ENCODE results near the gene PATL2.

Gene PATL2

DNA sequence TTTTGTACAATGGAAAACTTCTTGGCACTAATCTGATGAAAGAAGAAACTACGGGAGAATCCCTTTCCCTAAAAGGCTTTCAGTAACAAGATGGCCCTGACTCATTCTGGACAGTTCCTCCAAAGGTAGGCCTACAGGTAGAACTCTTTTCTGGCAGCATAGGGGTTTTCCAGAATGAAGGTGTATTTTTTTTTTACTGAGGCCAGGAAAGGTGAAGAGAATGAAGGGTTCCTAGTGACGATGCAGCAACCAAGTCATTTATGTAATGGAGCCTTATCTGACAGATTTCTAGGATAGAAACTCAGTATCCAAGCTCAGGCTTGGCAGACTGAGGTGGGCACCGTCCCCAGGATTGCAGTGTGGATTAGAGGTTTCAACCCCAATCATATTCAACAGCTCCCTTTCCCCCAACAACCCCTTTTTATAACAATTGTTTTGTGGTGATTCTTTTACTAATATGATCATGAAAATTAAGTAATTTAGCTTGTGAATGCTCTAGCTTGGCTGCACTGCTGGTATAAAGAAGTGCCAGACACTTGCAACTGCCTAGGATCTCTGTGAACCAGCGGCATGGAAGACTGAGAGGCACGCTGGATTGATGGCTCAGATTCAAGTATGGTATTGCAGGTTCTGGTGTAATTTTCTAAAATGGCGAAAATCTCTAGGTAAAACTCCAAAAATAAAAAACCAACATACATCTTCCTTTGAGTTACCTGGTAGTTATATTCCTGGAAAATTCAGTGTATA lies 16.5 kb upstream of the PATL2 start:
- Histone ChIP-seq H3K4me2 (ENCODE audit: insufficient read depth, low read length) (peak overlapping the region; percentile 73), H3K36me3 (ENCODE audit: insufficient read depth, low read length) (0 out of 2 replicates have a peak, but pooled peaks cover 7% of the 10 kb centered on the region), H3K79me2 (ENCODE audit: insufficient read depth, low read length) (peaks cover 18% of the 10 kb centered on the region), H4K20me1 (ENCODE audit: insufficient read depth, low read length) (no peaks in the 10 kb centered on the region), H3K27me3 (ENCODE audit: insufficient read depth, low read length, poor library complexity) (no peaks in the 10 kb centered on the region), H3K9ac (ENCODE audit: low read depth, low read length) (peak overlapping the region; percentile 84; the same call in 1 of the 2 replicates), H3K4me3 (ENCODE audit: low read depth in 1 of 2, low read length in 2 of 2) (no peak overlapping the region), H2AFZ (ENCODE audit: low read depth, low read length) (no peak overlapping the region), H3K9me3 (ENCODE audit: insufficient read depth, low read length, severe bottlenecking) (no peaks in the 10 kb centered on the region), H3K4me1 (ENCODE audit: insufficient read depth, low read length) (peaks cover 64% of the 10 kb centered on the region), H3K27ac (ENCODE audit: low read length) (peak overlapping the region; percentile 91)
- ATAC-seq (ENCODE audit: insufficient read depth, low read depth) (no peak), DNase-seq (no peak)
- TF ChIP-seq EZH2 (IDR thresholded peaks at IDR 0.05; ENCODE audit: borderline replicate concordance, low read depth, low read length, severe bottlenecking) = no peak
- TF ChIP-seq, protein P1, sequence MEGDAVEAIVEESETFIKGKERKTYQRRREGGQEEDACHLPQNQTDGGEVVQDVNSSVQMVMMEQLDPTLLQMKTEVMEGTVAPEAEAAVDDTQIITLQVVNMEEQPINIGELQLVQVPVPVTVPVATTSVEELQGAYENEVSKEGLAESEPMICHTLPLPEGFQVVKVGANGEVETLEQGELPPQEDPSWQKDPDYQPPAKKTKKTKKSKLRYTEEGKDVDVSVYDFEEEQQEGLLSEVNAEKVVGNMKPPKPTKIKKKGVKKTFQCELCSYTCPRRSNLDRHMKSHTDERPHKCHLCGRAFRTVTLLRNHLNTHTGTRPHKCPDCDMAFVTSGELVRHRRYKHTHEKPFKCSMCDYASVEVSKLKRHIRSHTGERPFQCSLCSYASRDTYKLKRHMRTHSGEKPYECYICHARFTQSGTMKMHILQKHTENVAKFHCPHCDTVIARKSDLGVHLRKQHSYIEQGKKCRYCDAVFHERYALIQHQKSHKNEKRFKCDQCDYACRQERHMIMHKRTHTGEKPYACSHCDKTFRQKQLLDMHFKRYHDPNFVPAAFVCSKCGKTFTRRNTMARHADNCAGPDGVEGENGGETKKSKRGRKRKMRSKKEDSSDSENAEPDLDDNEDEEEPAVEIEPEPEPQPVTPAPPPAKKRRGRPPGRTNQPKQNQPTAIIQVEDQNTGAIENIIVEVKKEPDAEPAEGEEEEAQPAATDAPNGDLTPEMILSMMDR (IDR thresholded peaks at IDR 0.05; ENCODE audit: borderline replicate concordance, extremely low read depth, low read length, poor library complexity, severe bottlenecking) = no peak

DNA sequence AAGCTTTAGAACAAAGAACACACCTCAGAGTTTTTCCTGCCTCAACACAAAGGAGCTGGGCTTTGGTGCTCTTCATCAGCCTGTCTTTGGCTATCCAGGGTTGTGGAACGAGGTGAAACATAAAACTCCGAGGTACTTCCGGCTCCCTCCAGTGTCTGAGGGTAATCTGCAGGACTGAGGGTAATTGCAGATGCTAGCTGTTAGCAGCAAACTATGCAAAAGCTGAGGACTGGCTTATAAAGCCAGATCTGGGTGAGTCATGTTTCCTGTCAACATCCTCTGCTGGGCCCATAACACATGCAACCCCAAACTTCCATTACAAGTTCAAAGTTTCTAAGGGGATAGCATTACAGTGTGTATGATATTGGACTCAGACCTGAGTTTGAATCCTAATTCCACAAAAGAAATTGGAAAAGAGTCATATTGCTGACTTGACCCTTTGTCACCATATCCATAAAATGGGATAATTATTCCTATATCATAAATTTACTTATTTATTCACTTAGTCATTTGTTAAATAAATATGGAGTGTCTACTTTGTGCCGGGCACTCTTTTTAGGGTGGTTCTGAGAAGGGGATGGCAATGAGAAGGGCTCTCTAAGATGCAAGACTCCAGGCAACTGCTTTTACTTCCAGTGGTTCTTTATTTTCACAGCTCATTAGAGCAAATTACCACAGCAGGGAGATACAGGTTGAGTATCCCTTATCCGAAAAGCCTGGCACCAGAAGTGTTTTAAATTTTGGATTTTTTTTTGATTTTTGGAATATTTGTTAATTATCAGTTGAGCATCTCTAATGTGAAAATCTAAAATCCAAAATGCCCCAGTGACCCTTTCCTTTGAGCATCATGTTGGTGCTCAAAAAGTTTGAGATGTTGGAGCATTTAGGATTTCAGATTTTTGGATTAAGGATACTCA lies 15.7 kb upstream of the PATL2 start:
- DNase-seq = peak; percentile 82
- peak; percentile 77 for ATAC-seq (ENCODE audit: insufficient read depth, low read depth)
- peak overlapping the region; percentile 60 for H3K9ac ChIP-seq (ENCODE audit: low read depth, low read length)
- H3K79me2 ChIP-seq (ENCODE audit: insufficient read depth, low read length) = peaks cover 18% of the 10 kb centered on the region
- H3K36me3 ChIP-seq (ENCODE audit: insufficient read depth, low read length) = 0 out of 2 replicates have a peak, but pooled peaks cover 7% of the 10 kb centered on the region
- no peaks in the 10 kb centered on the region for H4K20me1 ChIP-seq (ENCODE audit: insufficient read depth, low read length)
- H3K27me3 ChIP-seq (ENCODE audit: insufficient read depth, low read length, poor library complexity) = no peaks in the 10 kb centered on the region
- peak overlapping the region; percentile 74 for H2AFZ ChIP-seq (ENCODE audit: low read depth, low read length)
- peak overlapping the region; percentile 60 for H3K4me2 ChIP-seq (ENCODE audit: insufficient read depth, low read length)
- H3K4me1 ChIP-seq (ENCODE audit: insufficient read depth, low read length) = peaks cover 64% of the 10 kb centered on the region
- no peaks in the 10 kb centered on the region for H3K9me3 ChIP-seq (ENCODE audit: insufficient read depth, low read length, severe bottlenecking)
- peak overlapping the region in 1 of 2 experiments; percentile 35; a peak in 2 of 4 replicates for H3K4me3 ChIP-seq (ENCODE audit: low read depth in 1 of 2, low read length in 2 of 2)
- H3K27ac ChIP-seq (ENCODE audit: low read length) = peak overlapping the region; percentile 91
- TF ChIP-seq, protein P1 (IDR thresholded peaks at IDR 0.05; ENCODE audit: borderline replicate concordance, extremely low read depth, low read length, poor library complexity, severe bottlenecking) = peak; percentile 54
- TF ChIP-seq EZH2 (IDR thresholded peaks at IDR 0.05; ENCODE audit: borderline replicate concordance, low read depth, low read length, severe bottlenecking) = no peak

DNA sequence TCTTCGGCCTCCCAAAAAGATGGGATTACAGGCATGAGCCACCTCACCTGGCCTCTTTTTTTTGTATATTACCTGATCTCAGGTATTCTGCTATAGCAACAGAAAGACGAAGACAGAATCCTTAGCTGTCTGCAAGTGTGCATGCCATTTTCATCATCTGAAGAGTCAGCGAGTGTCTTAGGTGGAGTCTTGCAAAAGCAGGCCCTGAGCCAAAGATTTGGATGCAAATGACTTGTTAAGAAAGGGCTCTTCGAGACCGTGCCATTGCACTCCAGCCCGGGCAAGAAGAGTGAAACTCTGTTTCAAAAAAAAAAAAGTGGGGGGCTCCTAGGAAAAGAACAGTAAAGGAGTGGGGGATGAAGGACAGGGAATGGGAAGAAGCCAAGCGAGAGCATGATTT lies 15.0 kb upstream of the PATL2 start:
- no peak for ATAC-seq (ENCODE audit: insufficient read depth, low read depth)
- Histone ChIP-seq H3K36me3 (ENCODE audit: insufficient read depth, low read length) (no peaks in the 10 kb centered on the region), H2AFZ (ENCODE audit: low read depth, low read length) (peak overlapping the region; percentile 74), H3K27me3 (ENCODE audit: insufficient read depth, low read length, poor library complexity) (no peaks in the 10 kb centered on the region), H3K79me2 (ENCODE audit: insufficient read depth, low read length) (peaks cover 18% of the 10 kb centered on the region), H3K4me3 (ENCODE audit: low read depth in 1 of 2, low read length in 2 of 2) (peak overlapping the region in 1 of 2 experiments; percentile 35; a peak in 2 of 4 replicates), H3K27ac (ENCODE audit: low read length) (peak overlapping the region; percentile 91), H3K4me2 (ENCODE audit: insufficient read depth, low read length) (peak overlapping the region; percentile 60), H3K9me3 (ENCODE audit: insufficient read depth, low read length, severe bottlenecking) (no peaks in the 10 kb centered on the region), H3K4me1 (ENCODE audit: insufficient read depth, low read length) (peaks cover 64% of the 10 kb centered on the region), H3K9ac (ENCODE audit: low read depth, low read length) (peak overlapping the region; percentile 60), H4K20me1 (ENCODE audit: insufficient read depth, low read length) (no peaks in the 10 kb centered on the region)
- TF ChIP-seq, protein P1 (IDR thresholded peaks at IDR 0.05; ENCODE audit: borderline replicate concordance, extremely low read depth, low read length, poor library complexity, severe bottlenecking) = no peak
- no peak for TF ChIP-seq EZH2 (IDR thresholded peaks at IDR 0.05; ENCODE audit: borderline replicate concordance, low read depth, low read length, severe bottlenecking)
- DNase-seq = no peak
